Activated CD4-positive, alpha-beta T cell treated with anti-CD3 and anti-CD28 coated beads for 48 hours (primary cell): ENCODE data around the gene SLC25A1.

ENCODE experiments used
- DNase-seq: peaks from one replicate; pipeline ENCODE4 v3.0.0-alpha.2; 2020

The SLC25A1 gene

GRCh38 chr22:19134176-19134831 is 44.2 kb downstream of the SLC25A1 start:
- DNase-seq = no peak

- DNase-seq = no peak
Observed at GRCh38 chr22:19133561-19133960, 45.0 kb downstream of the SLC25A1 start.

- no peak for DNase-seq
Observed at GRCh38 chr22:19132693-19133400, 45.7 kb downstream of the SLC25A1 start.

GRCh38 chr22:19132153-19132552 is 46.4 kb downstream of the SLC25A1 start:
- no peak for DNase-seq

- DNase-seq = no peak
Observed at GRCh38 chr22:19131685-19132015, 46.9 kb downstream of the SLC25A1 start.

- no peak for DNase-seq
Observed at GRCh38 chr22:19130959-19131684, 47.4 kb downstream of the SLC25A1 start, which contains the start of gene TSSK2. Gene TSSK2, plus strand, starts transcription at chr22:19131308. Its CDS starts 92 bp downstream, at chr22:19131400.

GRCh38 chr22:19129871-19130270 is 48.7 kb downstream of the SLC25A1 start:
- DNase-seq = no peak

- DNase-seq = no peak
Observed at GRCh38 chr22:19128946-19129727, 49.4 kb downstream of the SLC25A1 start.

- DNase-seq = no peak
Observed at GRCh38 chr22:19128009-19128401, 50.5 kb downstream of the SLC25A1 start.

- DNase-seq = no peak
Observed at GRCh38 chr22:19127329-19128008, 51.1 kb downstream of the SLC25A1 start.

GRCh38 chr22:19126309-19127273 is 51.9 kb downstream of the SLC25A1 start:
- DNase-seq = no peak
